HL-60 (cell line): ENCODE results near the gene ATP6V1C2.
"Not testable (repeated sequence)": the region's sequence is repeated elsewhere in the genome, so short reads cannot be mapped to it uniquely, and the experiment has no call there.

Source experiments
- DNase-seq, 2 experiments: peaks; one replicate each; pipeline ENCODE4 v3.0.0-alpha.2; 2010 to 2020; ENCODE audit warnings: low read depth in 1 of 2, low spot score in 1 of 2
- H3K27ac ChIP-seq: fragments of 250-450 bp; sonication (Bioruptor Pico); replicated peaks from 2 replicates; pipeline ENCODE4 v1.5.1; 2020; ENCODE audit warnings: mild to moderate bottlenecking, moderate library complexity
- H3K27me3 ChIP-seq: fragments of 250-450 bp; sonication (Bioruptor Pico); 2 replicates; pipeline ENCODE4 v1.5.1; 2021; ENCODE audit warnings: mild to moderate bottlenecking, moderate library complexity; ENCODE audit not compliant: insufficient read depth, poor library complexity, severe bottlenecking
- H3K4me3 ChIP-seq: replicated peaks from 2 replicates; pipeline ENCODE4 v1.5.1; 2011; ENCODE audit warnings: mild to moderate bottlenecking, control low read depth, low read length; ENCODE audit not compliant: insufficient read depth
- GABPA ChIP-seq: IDR thresholded peaks from 2 replicates; pipeline ENCODE4 v1.6.1; 2012; ENCODE audit warnings: low read depth
- POLR2AphosphoS5 ChIP-seq: IDR thresholded peaks from 2 replicates; pipeline ENCODE4 v1.6.1; 2012; ENCODE audit warnings: low read depth
- SPI1 ChIP-seq: IDR thresholded peaks from 2 replicates; pipeline ENCODE4 v1.6.1; 2012; ENCODE audit warnings: low read depth, mild to moderate bottlenecking, borderline replicate concordance
- TF ChIP-seq, protein P1 (sequence below): IDR thresholded peaks from one replicate; pipeline ENCODE4 v1.5.1; 2011; ENCODE audit warnings: low read length, control low read depth, inconsistent platforms; ENCODE audit not compliant: insufficient read depth
- TF ChIP-seq, protein P2 (sequence below): IDR thresholded peaks from 2 replicates; pipeline ENCODE4 v1.6.1; 2012; ENCODE audit warnings: low read depth; ENCODE audit not compliant: insufficient replicate concordance

Gene ATP6V1C2

DNA sequence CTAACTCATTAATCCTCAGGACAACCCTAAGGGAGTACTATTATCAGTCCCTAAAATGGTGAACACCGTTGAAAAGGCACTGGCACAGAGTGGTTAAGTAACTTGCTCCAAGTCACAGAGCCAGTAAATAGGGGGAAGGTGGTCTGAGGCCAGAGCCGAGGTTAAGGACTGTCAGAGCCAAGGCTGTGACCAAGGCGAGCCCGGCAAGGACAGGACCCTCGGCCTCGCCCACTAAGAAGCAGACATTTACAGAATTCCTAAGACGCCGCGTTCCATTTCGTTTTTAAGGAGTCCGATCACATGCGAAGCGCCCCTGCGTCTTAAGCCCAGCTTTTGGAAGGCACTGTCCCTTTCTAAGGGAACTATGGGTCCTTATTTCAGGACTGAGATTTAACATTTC, 90.1 kb downstream of the ATP6V1C2 start:
- Histone ChIP-seq H3K27me3 (no peaks in the 10 kb centered on the region), H3K27ac (peak overlapping the region; percentile 74), H3K4me3 (peak overlapping the region; percentile 76)
- no peak for DNase-seq
- TF ChIP-seq POLR2AphosphoS5 (no peak), SPI1 (no peak), GABPA (no peak)
- TF ChIP-seq, protein P1, sequence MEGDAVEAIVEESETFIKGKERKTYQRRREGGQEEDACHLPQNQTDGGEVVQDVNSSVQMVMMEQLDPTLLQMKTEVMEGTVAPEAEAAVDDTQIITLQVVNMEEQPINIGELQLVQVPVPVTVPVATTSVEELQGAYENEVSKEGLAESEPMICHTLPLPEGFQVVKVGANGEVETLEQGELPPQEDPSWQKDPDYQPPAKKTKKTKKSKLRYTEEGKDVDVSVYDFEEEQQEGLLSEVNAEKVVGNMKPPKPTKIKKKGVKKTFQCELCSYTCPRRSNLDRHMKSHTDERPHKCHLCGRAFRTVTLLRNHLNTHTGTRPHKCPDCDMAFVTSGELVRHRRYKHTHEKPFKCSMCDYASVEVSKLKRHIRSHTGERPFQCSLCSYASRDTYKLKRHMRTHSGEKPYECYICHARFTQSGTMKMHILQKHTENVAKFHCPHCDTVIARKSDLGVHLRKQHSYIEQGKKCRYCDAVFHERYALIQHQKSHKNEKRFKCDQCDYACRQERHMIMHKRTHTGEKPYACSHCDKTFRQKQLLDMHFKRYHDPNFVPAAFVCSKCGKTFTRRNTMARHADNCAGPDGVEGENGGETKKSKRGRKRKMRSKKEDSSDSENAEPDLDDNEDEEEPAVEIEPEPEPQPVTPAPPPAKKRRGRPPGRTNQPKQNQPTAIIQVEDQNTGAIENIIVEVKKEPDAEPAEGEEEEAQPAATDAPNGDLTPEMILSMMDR, result no peak
- TF ChIP-seq, protein P2, sequence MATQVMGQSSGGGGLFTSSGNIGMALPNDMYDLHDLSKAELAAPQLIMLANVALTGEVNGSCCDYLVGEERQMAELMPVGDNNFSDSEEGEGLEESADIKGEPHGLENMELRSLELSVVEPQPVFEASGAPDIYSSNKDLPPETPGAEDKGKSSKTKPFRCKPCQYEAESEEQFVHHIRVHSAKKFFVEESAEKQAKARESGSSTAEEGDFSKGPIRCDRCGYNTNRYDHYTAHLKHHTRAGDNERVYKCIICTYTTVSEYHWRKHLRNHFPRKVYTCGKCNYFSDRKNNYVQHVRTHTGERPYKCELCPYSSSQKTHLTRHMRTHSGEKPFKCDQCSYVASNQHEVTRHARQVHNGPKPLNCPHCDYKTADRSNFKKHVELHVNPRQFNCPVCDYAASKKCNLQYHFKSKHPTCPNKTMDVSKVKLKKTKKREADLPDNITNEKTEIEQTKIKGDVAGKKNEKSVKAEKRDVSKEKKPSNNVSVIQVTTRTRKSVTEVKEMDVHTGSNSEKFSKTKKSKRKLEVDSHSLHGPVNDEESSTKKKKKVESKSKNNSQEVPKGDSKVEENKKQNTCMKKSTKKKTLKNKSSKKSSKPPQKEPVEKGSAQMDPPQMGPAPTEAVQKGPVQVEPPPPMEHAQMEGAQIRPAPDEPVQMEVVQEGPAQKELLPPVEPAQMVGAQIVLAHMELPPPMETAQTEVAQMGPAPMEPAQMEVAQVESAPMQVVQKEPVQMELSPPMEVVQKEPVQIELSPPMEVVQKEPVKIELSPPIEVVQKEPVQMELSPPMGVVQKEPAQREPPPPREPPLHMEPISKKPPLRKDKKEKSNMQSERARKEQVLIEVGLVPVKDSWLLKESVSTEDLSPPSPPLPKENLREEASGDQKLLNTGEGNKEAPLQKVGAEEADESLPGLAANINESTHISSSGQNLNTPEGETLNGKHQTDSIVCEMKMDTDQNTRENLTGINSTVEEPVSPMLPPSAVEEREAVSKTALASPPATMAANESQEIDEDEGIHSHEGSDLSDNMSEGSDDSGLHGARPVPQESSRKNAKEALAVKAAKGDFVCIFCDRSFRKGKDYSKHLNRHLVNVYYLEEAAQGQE, result no peak

DNA sequence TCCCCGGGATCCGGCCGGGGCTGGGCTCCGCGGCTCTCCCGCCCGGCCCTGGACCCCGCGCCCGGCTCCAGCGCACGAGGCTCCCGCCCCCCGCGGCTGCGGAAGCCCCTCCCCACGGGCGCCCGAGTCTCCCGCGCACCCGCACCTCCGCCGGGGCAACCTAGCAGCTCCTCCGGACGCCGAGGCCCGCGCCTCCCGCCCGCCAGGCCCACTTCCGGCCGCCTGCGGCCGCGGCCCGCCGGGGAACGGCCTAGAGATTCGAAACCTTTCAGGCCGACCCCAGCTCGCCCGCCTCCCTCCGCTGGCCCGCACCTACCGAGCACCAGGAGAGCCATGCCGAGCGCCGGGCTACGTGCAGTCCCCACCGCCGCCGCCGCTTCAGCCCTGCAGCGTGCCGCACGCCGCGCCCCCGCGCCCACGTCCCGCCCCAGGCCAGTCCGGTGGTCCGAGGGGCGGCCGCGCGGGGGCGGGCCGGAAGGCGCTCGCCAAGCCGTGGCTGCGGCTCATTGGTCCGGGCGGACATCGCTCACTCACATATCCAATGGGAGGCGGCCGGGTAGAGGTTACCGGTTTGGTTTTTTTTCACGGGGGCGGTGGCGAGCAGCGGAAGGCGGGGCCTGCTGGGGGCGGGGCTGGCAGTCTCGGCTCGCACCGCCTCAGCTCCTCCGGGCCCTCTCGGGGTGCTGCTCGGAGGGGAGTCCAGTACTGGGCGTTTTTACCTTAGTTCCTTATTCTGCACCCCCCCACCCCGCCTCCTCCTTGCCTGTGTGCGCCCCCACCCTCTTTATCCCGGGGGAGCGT, 91.1 kb downstream of the ATP6V1C2 start, which contains the start of gene PDIA6:
Gene PDIA6 (minus strand): TSS at position 424 of the 801 bp plus-strand sequence. CDS start 89 bp downstream, at position 335.
- peak within 1 kb of the TSS; percentile 76 for H3K4me3 ChIP-seq
- TF ChIP-seq, protein P1, result no peak
- TF ChIP-seq GABPA (no peak), POLR2AphosphoS5 (peak; percentile 66)
- TF ChIP-seq, protein P2, result no peak
- peak within 1 kb of the TSS; percentile 74 for H3K27ac ChIP-seq
- H3K27me3 ChIP-seq, result no peaks in the 10 kb centered on the region
- peak; percentile 87 to 96 for DNase-seq

DNA sequence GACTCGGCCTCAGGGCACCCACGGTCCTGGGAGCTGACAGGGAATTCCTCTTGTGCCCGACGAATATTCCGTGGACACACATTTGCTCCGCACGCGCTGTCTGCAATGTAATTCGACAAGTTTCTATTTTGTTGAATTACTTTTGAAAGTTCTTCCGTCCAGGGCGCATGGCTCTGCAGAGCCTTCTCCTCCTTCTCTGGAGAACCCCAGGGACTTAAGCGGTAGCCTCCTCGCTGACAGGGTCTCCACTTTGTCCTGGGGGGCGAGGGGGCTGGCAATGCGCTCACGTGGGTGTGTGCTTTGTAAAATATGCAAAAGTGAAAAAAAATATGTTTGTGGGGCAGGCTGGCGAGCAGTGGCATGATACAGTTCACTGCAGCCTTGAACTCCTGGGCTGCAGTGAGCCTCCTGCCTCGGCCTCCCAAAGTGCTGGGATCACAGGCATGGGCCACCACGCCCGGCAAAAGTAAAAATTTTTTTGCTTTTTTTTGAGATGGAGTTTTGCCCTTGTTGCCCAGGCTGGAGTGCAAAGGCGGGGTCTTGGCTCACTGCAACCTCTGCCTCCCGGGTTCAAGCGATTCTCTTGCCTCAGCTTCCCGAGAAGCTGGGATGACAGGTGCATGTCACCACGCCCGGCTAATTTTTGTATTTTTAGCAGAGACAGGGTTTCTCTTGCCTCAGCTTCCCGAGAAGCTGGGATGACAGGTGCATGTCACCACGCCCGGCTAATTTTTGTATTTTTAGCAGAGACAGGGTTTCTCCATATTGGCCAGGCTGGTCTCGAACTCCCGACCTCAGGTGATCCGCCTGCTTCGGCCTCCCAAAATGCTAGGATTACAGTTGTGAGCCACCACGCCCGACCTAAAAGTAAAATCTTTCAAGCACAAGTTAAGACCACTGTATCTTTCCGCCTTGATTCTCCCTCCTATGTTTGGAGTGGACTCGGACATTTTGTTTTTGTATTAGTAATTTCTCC, 92.0 kb downstream of the ATP6V1C2 start:
- H3K27me3 ChIP-seq, DNase-seq: not testable (repeated sequence)
- peak overlapping the region; percentile 53 for H3K27ac ChIP-seq
- peak overlapping the region; percentile 76 for H3K4me3 ChIP-seq

DNA sequence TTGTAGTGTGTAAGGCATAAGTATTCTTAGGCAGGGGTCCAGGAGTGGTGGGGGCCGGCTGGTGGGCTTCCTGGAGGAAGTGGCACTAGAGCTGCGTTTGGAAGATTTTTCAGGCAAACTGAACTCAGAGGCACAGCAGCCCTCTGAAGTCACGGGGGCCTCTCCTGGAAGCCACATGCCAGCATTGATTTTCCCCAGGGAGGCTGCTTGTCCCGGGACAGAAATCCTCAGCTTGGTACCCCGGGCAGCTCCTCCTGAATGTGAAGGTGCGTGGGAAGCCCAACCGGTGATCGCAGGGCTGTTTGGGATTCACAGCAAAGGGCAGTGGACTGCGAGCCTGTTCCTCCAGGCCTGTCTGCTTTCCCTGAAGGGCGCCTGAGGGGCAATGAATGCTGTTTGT, 92.7 kb downstream of the ATP6V1C2 start:
- Histone ChIP-seq H3K4me3 (no peak overlapping the region), H3K27me3 (no peaks in the 10 kb centered on the region), H3K27ac (no peak overlapping the region)
- TF ChIP-seq, protein P2, result no peak
- TF ChIP-seq SPI1, result no peak
- DNase-seq, result no peak
